Heart left ventricle (tissue), 16 donors: ENCODE data around the gene AASDH. TPM values are rescaled to one million over a fixed set of nuclear protein-coding genes. Genes with fewer than 3 reads are reported as not detected.

Experiments
- ATAC-seq, 4 donors: fragments of 200-7000 bp; cut with Tn5 transposase; one replicate each; pipeline ENCODE4 v1.9.1; 2020 to 2022; ENCODE audit warnings: moderate library complexity in 4 of 4, mild to moderate bottlenecking in 3 of 4, moderate number of reproducible peaks in 1 of 4
- DNase-seq, 5 donors: peaks; one replicate each; pipeline ENCODE4 v3.0.0-alpha.2; 2020
- H3K27ac ChIP-seq, 12 donors: fragments of 200-600 bp; sonication (generic) in 4 of 12; one replicate each; pipeline versions ENCODE4 v1.5.0 to v1.8.0; 2016 to 2022; ENCODE audit warnings: mild to moderate bottlenecking in 2 of 12
- H3K27me3 ChIP-seq, 9 donors: fragments of 200-600 bp; sonication (generic) in 2 of 9; one replicate each; pipeline versions ENCODE4 v1.5.1 to v1.8.0; 2016 to 2022; ENCODE audit warnings: mild to moderate bottlenecking in 3 of 9
- H3K36me3 ChIP-seq, 9 donors: fragments of 200-600 bp; sonication (generic) in 2 of 9; one replicate each; pipeline versions ENCODE4 v1.5.0 to v1.8.0; 2018 to 2022; ENCODE audit warnings: mild to moderate bottlenecking in 2 of 9
- H3K4me1 ChIP-seq, 12 donors: fragments of 200-600 bp; sonication (generic) in 4 of 12; one replicate each; pipeline versions ENCODE4 v1.5.0 to v1.8.0; 2016 to 2022; ENCODE audit warnings: mild to moderate bottlenecking in 3 of 12
- H3K4me3 ChIP-seq, 12 donors: fragments of 200-600 bp; sonication (generic) in 4 of 12; one replicate each; pipeline versions ENCODE4 v1.5.0 to v1.8.0; 2017 to 2022; ENCODE audit warnings: mild to moderate bottlenecking in 9 of 12, moderate library complexity in 4 of 12
- H3K9me3 ChIP-seq, 12 donors: fragments of 200-600 bp; sonication (generic) in 4 of 12; one replicate each; pipeline versions ENCODE4 v1.5.0 to v1.8.0; 2016 to 2022; ENCODE audit warnings: mild to moderate bottlenecking in 1 of 12
- POLR2A ChIP-seq, 2 donors: fragments of 450-650 bp; IDR thresholded peaks; one replicate each; pipeline ENCODE4 v1.6.1; 2017; ENCODE audit warnings: antibody characterized with exemption in 2 of 2, mild to moderate bottlenecking in 2 of 2, moderate library complexity in 2 of 2
- WGBS, 4 donors: extraction: QIAGEN DNeasy Blood & Tissue Kit in 2 of 4; methylation state at CpG; one replicate each; pipeline versions ENCODE4 v1.1.5 to v1.1.7; 2013 to 2018; 5-methylcytosine and 5-hydroxymethylcytosine counted together
- intact Hi-C, 10 donors: fragments of 100-400 bp; cut with DNase I; formaldehyde crosslinking; loops; one replicate each; pipeline versions ENCODE4 v1.11.1 to v1.14.2; 2022
- polyA plus RNA-seq, 2 donors: library from polyadenylated mRNA; stranded (reverse); fragments of 200-250 nt; gene quantifications; one replicate each; pipeline ENCODE4 v1.2.3, GENCODE V29; 2013
- total RNA-seq, 9 donors: library from RNA; depleted of rRNA in 2 of 9; stranded (reverse); fragments of >200 nt in 2 of 9; fragmentation: NEBNext Ultra II Directional in 3 of 9; extraction: Animal tissue kit (Norgen Biotek cat#: 25700) in 3 of 9; gene quantifications; one replicate each; pipeline versions ENCODE4 v1.1.0 to v1.2.4, GENCODE V29; 2016 to 2023
- TF ChIP-seq, protein P1 (sequence below), 12 donors: fragments of 200-600 bp; sonication (generic) in 4 of 12; IDR thresholded peaks; one replicate each; pipeline versions ENCODE4 v1.5.0 to v1.8.0; 2018 to 2022; ENCODE audit warnings: antibody characterized with exemption in 12 of 12, mild to moderate bottlenecking in 5 of 12
- donor health status: ischemic (EF 13 %, LVEDD 7.1; RV severe dilation, severe dysfunction).
- donor health status: healthy with polysubstance abuse.
- donor health status: DM: no; HTN: yes; CAD: no.
- donor health status: DM: no; HTN: no; CAD: no.
- donor health status: ischemic (EF 25% LVEDD 6.9; RV normal size, moderate dysfunction).
- donor health status: ischemic (EF 25% LVEDD 5.7; RV mildly dilated, moderate dysfunction).
- donor health status: healthy.
- donor health status: DM: yes; HTN: yes; CAD: no.
- donor health status: ischemic (EF 35%, LVEDD 5.7; RV mildly dilated, moderate dysfunction).
- donor health status: nonischemic (EF 11% LVEDD 7.7; RV severe dilation, severe dysfunction).
- donor health status: DM: yes; HTN: yes; CAD: no.
- donor health status: PGD.
- donor health status: ischemic (EF 29% LVEDD 5.4; RV normal size, mild dysfunction).
- donor health status: nonischemic (EF 23%, LVEDD 6.1; RV moderate dilation, normal function).

AASDH gene
- total and polyA plus RNA-seq, 11 donors = 2.4 to 11.7 (median 5.2) TPM

DNA sequence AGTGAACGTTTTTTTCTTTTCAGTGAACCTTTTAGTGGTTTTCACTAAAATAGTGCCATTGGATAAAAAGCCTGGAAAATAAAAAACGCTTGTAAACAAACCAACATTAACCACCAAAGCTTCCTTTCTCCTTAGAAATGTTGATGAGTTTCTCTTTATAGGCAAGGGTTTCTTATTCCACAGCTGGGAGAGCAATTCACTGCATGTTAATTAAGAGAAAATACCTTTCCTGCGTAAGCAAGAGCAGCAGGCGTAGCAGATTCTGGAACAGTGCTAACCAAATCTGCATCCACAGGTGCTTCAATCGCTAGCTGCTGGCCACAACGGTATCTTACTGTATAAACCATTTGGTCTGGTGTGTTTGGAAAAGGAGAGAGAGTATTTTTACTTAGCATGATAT, 13.3 kb upstream of the AASDH start:
- Histone ChIP-seq H3K27me3 (no peaks in the 10 kb centered on the region), H3K27ac (no peak overlapping the region), H3K4me3 (no peak overlapping the region), H3K36me3 (peaks cover 0 to 50% (median 26%) of the 10 kb centered on the region in 9 donors), H3K9me3 (no peaks in the 10 kb centered on the region), H3K4me1 (no peaks in the 10 kb centered on the region)
- ATAC-seq = no peak
- 85 to 88% (median 86%) methylated on average over 6 of the region's 6 CpGs for WGBS, 4 donors
- TF ChIP-seq, protein P1, sequence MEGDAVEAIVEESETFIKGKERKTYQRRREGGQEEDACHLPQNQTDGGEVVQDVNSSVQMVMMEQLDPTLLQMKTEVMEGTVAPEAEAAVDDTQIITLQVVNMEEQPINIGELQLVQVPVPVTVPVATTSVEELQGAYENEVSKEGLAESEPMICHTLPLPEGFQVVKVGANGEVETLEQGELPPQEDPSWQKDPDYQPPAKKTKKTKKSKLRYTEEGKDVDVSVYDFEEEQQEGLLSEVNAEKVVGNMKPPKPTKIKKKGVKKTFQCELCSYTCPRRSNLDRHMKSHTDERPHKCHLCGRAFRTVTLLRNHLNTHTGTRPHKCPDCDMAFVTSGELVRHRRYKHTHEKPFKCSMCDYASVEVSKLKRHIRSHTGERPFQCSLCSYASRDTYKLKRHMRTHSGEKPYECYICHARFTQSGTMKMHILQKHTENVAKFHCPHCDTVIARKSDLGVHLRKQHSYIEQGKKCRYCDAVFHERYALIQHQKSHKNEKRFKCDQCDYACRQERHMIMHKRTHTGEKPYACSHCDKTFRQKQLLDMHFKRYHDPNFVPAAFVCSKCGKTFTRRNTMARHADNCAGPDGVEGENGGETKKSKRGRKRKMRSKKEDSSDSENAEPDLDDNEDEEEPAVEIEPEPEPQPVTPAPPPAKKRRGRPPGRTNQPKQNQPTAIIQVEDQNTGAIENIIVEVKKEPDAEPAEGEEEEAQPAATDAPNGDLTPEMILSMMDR (IDR thresholded peaks at IDR 0.05) = no peak
- TF ChIP-seq POLR2A (IDR thresholded peaks at IDR 0.05) = no peak
- intact Hi-C loops = no loop called here
- no peak for DNase-seq

DNA sequence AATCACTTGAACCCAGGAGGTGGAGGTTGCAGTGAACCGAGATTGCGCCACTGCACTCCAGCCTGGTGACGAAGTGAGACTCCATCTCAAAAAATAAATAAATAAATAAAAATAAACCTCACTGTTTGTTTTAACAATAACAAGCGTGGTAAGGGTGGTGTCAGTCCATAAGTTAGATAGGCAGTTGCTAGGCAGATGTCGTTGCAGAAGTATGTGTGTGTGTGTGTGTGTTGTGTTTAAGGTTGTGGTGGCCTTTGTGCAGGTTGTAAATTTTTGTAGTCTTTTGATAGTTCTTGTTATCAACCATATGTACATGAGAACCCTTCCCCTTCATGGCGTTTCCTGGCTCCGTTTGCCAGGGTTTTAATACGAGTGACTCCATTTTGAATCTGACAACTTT, 4.0 kb upstream of the AASDH start:
- no peak overlapping the region for H3K27ac ChIP-seq
- WGBS, 4 donors = 93 to 96% (median 96%) methylated on average over 8 of the region's 8 CpGs

DNA sequence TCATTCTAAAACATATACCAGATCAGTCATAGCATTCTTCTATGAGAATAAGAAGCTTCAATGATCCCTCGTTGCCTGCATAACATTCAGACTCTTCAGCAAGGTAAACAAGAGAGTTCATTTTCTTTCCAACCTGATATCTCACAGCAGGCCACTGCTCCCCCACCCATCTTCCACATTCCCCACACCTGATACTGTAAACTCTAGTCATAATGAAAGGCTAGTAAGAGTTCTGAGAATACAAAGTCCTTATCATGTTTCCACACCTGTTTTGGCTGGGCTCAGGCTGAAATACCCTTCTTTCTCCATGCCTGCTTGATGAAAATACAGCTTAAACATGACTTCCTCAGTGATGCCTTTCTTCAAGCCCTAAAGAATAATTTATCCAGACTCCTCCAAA, 2.3 kb upstream of the AASDH start:
- intact Hi-C loops = loop anchor here in 3 of 10 donors (2.0 to 5.0 kb wide), 4 partner anchors 21 to 442 kb away; partner anchors contain the start of genes PPAT (in 2 of the 3), CEP135 (in 1 of the 3) and PAICS (in 1 of the 3)
- ATAC-seq (no peak), DNase-seq (no peak)
- WGBS, 4 donors = 44 to 56% (median 47%) methylated on average over 1 of the region's 1 CpG
- H3K27ac ChIP-seq = no peak overlapping the region
- H3K9me3 ChIP-seq = no peaks in the 10 kb centered on the region
- no peaks in the 10 kb centered on the region for H3K27me3 ChIP-seq
- H3K36me3 ChIP-seq = peaks cover 0 to 5% (median 0%) of the 10 kb centered on the region in 9 donors
- no peak for TF ChIP-seq POLR2A (IDR thresholded peaks at IDR 0.05)
- TF ChIP-seq, protein P1 (IDR thresholded peaks at IDR 0.05) = no peak
- no peak overlapping the region for H3K4me3 ChIP-seq
- H3K4me1 ChIP-seq = peaks cover 0 to 26% (median 15%) of the 10 kb centered on the region in 12 donors

More for the DNA sequence above, 4.0 kb upstream of the AASDH start:
- no peak for TF ChIP-seq POLR2A (IDR thresholded peaks at IDR 0.05)
- TF ChIP-seq, protein P1 (IDR thresholded peaks at IDR 0.05) = no peak
- H3K4me1 ChIP-seq = peaks cover 0 to 16% (median 10%) of the 10 kb centered on the region in 12 donors
- ATAC-seq = no peak
- H3K9me3 ChIP-seq = no peaks in the 10 kb centered on the region
- DNase-seq = no peak
- peaks cover 0 to 20% (median 4%) of the 10 kb centered on the region in 9 donors for H3K36me3 ChIP-seq
- intact Hi-C loops = no loop called here
- H3K4me3 ChIP-seq = no peak overlapping the region
- H3K27me3 ChIP-seq = no peaks in the 10 kb centered on the region

DNA sequence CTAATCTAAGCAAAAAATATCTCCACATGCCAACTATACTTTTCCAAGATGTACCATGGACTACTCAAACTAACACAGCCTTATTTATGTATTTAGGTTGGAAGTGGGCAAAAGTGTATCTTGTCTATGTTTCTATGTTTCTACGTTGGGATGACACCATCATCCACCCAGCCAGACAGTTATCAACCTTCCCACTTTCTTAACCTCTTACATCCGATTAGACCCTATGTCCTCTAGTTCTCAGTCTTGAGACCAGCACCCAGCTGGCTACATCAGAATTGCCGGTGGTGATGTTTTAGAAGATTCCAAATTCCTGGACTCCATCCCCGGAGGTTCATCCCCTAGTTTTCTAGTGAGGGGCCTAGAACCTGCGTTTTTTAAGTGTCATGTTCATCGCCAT, 1.0 kb upstream of the AASDH start:
- DNase-seq = no peak
- Histone ChIP-seq H3K4me3 (peak overlapping the region; percentile 51 to 90 (median 78)), H3K36me3 (peaks cover 0 to 4% (median 0%) of the 10 kb centered on the region in 9 donors), H3K27ac (peak overlapping the region in 8 of 12 donors; percentile 92 to 99 (median 96)), H3K27me3 (no peaks in the 10 kb centered on the region), H3K4me1 (peaks cover 0 to 26% (median 15%) of the 10 kb centered on the region in 12 donors), H3K9me3 (no peaks in the 10 kb centered on the region)
- ATAC-seq = no peak
- WGBS, 4 donors = 24 to 28% (median 25%) methylated on average over 6 of the region's 6 CpGs
- TF ChIP-seq POLR2A (IDR thresholded peaks at IDR 0.05) = no peak
- TF ChIP-seq, protein P1 (IDR thresholded peaks at IDR 0.05) = no peak
- intact Hi-C loops = loop anchor here in 3 of 10 donors (2.0 to 5.0 kb wide), 4 partner anchors 22 to 441 kb away; partner anchors contain the start of genes PPAT (in 2 of the 3), CEP135 (in 1 of the 3) and PAICS (in 1 of the 3)
